SK-N-MC (cell line): ENCODE data around the gene PDE11A.
A peak's percentile ranks its signal among the peaks of the same experiment; 100 is the strongest.

Source experiments
- DNase-seq: peaks from one replicate; pipeline ENCODE4 v3.0.0-alpha.2; 2011; ENCODE audit warnings: low read depth, low spot score
- H3K27ac ChIP-seq: fragments of 200-600 bp; sonication (generic); 2 replicates; pipeline ENCODE4 v1.5.1; 2016; ENCODE audit warnings: mixed run types
- H3K36me3 ChIP-seq: fragments of 200-600 bp; sonication (generic); 2 replicates; pipeline ENCODE4 v1.6.1; 2017; ENCODE audit warnings: antibody characterized with exemption, low read length, mixed read lengths; ENCODE audit not compliant: insufficient read depth
- H3K4me3 ChIP-seq: fragments of 200-600 bp; sonication (generic); 2 replicates; pipeline ENCODE4 v1.5.1; 2016
- H3K9ac ChIP-seq: fragments of 200-600 bp; sonication (generic); 2 replicates; pipeline ENCODE4 v1.8.0; 2017; ENCODE audit warnings: mixed run types, mixed read lengths; ENCODE audit not compliant: insufficient read length
- H3K9me3 ChIP-seq: fragments of 200-600 bp; sonication (generic); 2 replicates; pipeline ENCODE4 v1.6.1; 2017; ENCODE audit warnings: low read depth, mild to moderate bottlenecking, antibody characterized with exemption, low read length, moderate library complexity, mixed read lengths
- EZH2 ChIP-seq: fragments of 200-600 bp; sonication (generic); IDR thresholded peaks from one replicate; pipeline ENCODE4 v1.6.1; 2017; ENCODE audit warnings: antibody characterized with exemption
- FOXP2 ChIP-seq: optimal IDR thresholded peaks from 2 replicates; pipeline ENCODE3; 2011; ENCODE audit warnings: mild to moderate bottlenecking, moderate library complexity; ENCODE audit not compliant: insufficient read depth; ENCODE audit errors: extremely low read length, control extremely low read depth
- POLR2AphosphoS5 ChIP-seq: IDR thresholded peaks from 2 replicates; pipeline ENCODE4 v1.6.1; 2012; ENCODE audit warnings: mild to moderate bottlenecking, low read depth, low read length, borderline replicate concordance

The PDE11A gene

DNA sequence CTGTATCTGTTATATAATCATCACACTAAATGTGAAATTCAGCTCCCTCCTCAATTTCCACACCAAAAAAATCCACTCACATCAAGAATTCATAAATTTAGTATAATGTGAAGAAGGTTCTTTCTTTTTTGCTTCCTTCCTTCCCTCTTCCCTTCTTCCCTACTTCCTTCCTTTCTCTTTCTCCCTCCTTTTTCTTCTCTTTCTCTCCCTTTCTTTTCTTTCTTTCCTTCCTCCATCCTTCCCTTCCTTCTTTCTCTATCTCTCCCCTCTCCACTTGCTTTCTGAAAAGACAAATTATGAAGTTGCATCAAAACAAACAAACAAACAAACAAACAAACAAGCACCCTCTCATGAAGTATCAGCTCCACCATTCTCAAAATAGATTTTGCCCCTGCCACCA, 290.0 kb downstream of the PDE11A start:
- no peaks in the 10 kb centered on the region for H3K9me3 ChIP-seq
- TF ChIP-seq POLR2AphosphoS5 (no peak), EZH2 (no peak), FOXP2 (no peak)
- H3K36me3 ChIP-seq: no peaks in the 10 kb centered on the region
- no peak for DNase-seq
- H3K9ac ChIP-seq: no peak overlapping the region
- H3K4me3 ChIP-seq: no peak overlapping the region
- no peak overlapping the region for H3K27ac ChIP-seq

DNA sequence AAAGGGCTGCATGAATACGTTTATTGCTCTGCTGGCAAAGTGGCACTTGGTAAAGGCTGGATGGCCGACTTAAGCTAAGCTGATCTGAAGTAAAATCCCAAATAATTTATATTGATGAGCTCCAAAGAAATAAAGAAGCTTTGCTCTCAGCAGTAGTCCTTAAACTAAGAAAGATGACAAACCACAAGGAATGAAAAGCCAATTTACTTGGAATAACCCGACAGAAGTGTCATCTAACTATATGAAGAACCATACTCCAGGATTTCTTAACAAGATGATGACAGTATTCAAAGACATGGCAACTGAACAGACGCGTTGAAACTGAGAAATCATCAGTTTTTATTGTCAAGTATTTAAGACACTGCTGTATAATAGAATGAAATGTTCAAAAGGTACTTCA, 294.1 kb downstream of the PDE11A start:
- H3K27ac ChIP-seq: no peak overlapping the region
- H3K9me3 ChIP-seq: no peaks in the 10 kb centered on the region
- no peaks in the 10 kb centered on the region for H3K36me3 ChIP-seq
- TF ChIP-seq POLR2AphosphoS5 (no peak), FOXP2 (no peak), EZH2 (no peak)
- no peak overlapping the region for H3K4me3 ChIP-seq
- no peak for DNase-seq
- no peak overlapping the region for H3K9ac ChIP-seq

DNA sequence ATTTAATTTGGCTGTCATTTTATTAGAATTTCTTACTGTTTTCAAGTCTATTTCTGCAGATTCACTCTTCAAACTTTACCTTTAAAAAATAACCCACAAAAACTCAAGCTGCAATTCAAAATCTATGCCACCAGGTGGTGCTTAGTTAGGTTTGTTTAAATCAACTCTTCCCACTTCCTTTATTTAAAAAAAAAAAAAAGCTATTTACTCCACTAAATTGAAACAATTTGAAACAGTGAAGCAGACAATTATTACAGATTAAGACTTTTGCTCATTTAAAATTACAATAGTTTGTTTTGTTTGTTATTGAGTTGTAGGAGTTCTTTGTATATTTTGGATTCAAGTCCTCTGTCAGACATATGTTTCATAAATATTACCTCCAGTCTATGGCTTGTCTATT, 300.0 kb downstream of the PDE11A start:
- Histone ChIP-seq H3K36me3 (no peaks in the 10 kb centered on the region), H3K9ac (no peak overlapping the region), H3K27ac (no peak overlapping the region), H3K4me3 (no peak overlapping the region), H3K9me3 (no peaks in the 10 kb centered on the region)
- no peak for DNase-seq
- TF ChIP-seq FOXP2: no peak
- TF ChIP-seq POLR2AphosphoS5: no peak
- no peak for TF ChIP-seq EZH2

DNA sequence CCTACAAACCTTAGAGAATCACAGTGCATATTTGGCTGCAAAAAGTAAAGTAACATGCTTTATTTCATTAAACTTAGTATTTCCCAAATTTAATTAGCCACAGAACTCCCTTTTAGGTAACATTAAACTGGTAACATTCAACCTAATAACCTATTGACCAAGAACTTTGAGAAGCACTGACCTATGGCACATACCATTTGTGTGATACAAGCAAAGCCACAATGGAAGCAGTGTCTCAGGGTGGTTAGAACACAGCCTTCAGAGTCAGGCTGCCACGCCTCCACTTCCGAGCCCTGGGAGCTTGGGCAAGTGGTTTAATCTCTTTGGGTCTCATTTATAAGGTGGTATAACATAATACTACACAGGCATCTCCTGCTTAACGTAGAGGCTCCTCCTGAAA, 301.4 kb downstream of the PDE11A start:
- DNase-seq: no peak
- no peaks in the 10 kb centered on the region for H3K36me3 ChIP-seq
- H3K27ac ChIP-seq: no peak overlapping the region
- no peak overlapping the region for H3K4me3 ChIP-seq
- TF ChIP-seq POLR2AphosphoS5 (no peak), FOXP2 (no peak), EZH2 (no peak)
- H3K9me3 ChIP-seq: no peaks in the 10 kb centered on the region
- H3K9ac ChIP-seq: no peak overlapping the region

DNA sequence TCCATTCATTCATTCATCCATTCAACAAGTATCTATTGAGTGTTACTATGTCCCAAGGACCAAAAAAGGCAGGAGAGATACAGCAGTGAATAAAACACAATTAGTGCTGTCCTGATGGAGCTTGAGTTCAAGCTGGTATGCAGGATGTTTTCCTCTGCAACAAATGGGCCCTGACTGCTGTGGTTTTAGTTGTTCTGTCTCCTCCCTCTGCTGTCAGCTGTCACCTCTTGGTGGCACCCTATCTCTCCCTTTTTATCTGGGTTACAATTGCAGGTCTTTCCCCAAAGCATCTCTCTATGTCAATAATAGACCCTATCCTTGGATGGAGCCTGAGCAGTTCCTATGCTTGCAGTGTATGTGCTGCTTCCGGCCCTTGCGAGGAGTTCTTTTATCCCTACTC, 304.8 kb downstream of the PDE11A start:
- H3K36me3 ChIP-seq: no peaks in the 10 kb centered on the region
- DNase-seq: no peak
- no peak overlapping the region for H3K27ac ChIP-seq
- no peak overlapping the region for H3K9ac ChIP-seq
- no peak overlapping the region for H3K4me3 ChIP-seq
- TF ChIP-seq FOXP2: no peak
- no peak for TF ChIP-seq EZH2
- TF ChIP-seq POLR2AphosphoS5: no peak
- H3K9me3 ChIP-seq: no peaks in the 10 kb centered on the region

DNA sequence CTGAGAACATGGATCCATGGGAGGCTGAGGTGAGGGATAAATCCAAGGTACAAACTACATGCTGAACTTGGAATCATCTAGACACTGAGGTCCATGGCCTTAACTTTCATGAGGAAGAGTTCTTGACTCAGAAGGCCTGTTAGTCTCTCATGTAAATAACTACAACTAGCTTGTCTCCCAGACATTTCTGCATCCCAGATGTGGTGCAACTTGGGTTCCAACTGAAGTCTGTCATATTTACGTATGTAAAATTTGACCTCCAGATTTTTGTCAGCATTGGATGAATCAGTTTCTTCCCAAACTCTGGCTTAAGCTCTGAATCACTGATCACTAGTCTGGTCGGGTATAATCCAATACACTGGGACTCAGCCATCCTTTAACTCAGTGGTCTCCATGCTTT, 306.9 kb downstream of the PDE11A start:
- H3K4me3 ChIP-seq: no peak overlapping the region

DNA sequence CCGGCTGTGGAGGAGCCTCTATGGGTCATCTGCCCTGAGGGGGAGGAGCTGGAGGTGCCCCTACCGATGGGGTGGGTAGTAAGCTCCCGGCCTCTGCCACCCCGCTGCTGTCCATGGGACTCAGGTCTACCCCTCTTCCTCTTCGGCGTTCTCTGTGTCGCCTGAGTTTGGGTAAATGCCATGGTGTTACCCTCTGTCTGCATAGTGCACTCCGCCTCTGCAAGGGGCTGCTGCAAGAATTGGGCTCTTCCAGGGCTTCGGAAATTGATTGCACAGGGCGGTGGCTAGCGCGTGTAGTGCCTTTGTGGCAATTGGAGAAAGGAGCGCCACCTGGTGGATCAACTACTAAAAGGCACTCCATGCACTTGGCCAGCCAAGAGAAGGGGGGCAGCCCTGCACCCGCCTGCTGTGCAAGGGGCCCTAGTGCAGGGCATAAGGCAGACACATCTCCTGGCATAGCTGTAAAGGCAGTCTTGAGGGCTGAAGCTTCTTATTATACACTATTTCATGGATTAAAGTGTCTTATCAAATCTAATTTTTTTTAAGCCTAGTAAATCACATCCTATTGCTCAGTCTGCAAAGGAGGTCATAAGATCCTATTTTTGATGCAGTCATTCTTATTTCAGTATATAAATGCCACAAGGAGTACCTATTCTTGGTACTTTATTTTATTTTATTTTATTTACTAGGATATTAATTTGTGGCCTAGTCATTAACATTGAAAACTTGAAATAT, 308.9 kb downstream of the PDE11A start:
- no peak overlapping the region for H3K9ac ChIP-seq
- no peak for TF ChIP-seq POLR2AphosphoS5
- TF ChIP-seq EZH2: no peak
- TF ChIP-seq FOXP2: no peak
- DNase-seq: no peak
- no peaks in the 10 kb centered on the region for H3K9me3 ChIP-seq
- H3K4me3 ChIP-seq: no peak overlapping the region
- no peak overlapping the region for H3K27ac ChIP-seq
- no peaks in the 10 kb centered on the region for H3K36me3 ChIP-seq

More for the DNA sequence above, 306.9 kb downstream of the PDE11A start:
- no peaks in the 10 kb centered on the region for H3K36me3 ChIP-seq
- TF ChIP-seq FOXP2 (no peak), POLR2AphosphoS5 (no peak), EZH2 (no peak)
- H3K9ac ChIP-seq: no peak overlapping the region
- H3K9me3 ChIP-seq: no peaks in the 10 kb centered on the region
- no peak overlapping the region for H3K27ac ChIP-seq
- no peak for DNase-seq

DNA sequence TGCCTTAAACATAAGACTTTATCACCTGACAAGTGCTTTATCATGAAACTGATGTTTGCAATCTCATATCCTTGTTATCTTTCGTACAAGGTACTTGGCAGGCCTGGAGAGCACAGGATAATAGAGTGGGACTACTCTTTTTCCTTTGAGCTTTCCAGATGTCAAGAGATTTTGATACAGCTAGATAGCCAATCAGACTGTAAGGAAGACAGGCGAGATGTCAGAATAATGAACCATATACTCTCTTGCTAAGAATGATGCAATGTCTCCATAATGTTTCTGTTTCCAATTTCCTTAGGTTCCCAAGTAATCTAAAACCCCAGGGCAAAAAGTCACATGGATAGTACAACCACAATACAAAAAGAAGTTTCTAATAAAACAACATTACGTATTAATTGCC, 313.1 kb downstream of the PDE11A start:
- H3K9me3 ChIP-seq: no peaks in the 10 kb centered on the region
- no peaks in the 10 kb centered on the region for H3K36me3 ChIP-seq
- DNase-seq: no peak
- H3K27ac ChIP-seq: peak overlapping the region; percentile 62; the same call in 1 of the 2 replicates
- TF ChIP-seq FOXP2 (no peak), POLR2AphosphoS5 (no peak), EZH2 (no peak)
- H3K4me3 ChIP-seq: 0 out of 2 replicates have a peak overlapping the region, but pooled peaks have one; percentile 11
- H3K9ac ChIP-seq: no peak overlapping the region
